Mesothelial cell of epicardium (in vitro differentiated cells): ENCODE data around the gene PSEN1. TPM values are rescaled to one million over a fixed set of nuclear protein-coding genes. Genes with fewer than 3 reads are reported as not detected.

Experiments
- DNase-seq, 2 experiments: peaks; one replicate each; pipeline ENCODE4 v3.0.0; 2021; ENCODE audit warnings: low spot score in 2 of 2; ENCODE audit not compliant: unreplicated experiment in 2 of 2
- H3K27ac Mint-ChIP-seq: 2 replicates; pipeline ENCODE4 v1.8.0; 2021; ENCODE audit warnings: mixed read lengths
- H3K27me3 Mint-ChIP-seq: 2 replicates; pipeline ENCODE4 v1.8.0; 2021; ENCODE audit warnings: low read depth, mixed read lengths
- H3K36me3 Mint-ChIP-seq: 2 replicates; pipeline ENCODE4 v1.8.0; 2021; ENCODE audit warnings: mixed read lengths
- H3K4me1 Mint-ChIP-seq: 2 replicates; pipeline ENCODE4 v1.8.0; 2021; ENCODE audit warnings: mixed read lengths
- H3K4me3 Mint-ChIP-seq: 2 replicates; pipeline ENCODE4 v1.8.0; 2021; ENCODE audit warnings: mild to moderate bottlenecking, moderate library complexity, mixed read lengths
- H3K9me3 Mint-ChIP-seq: 2 replicates; pipeline ENCODE4 v1.8.0; 2021; ENCODE audit warnings: mixed read lengths
- CTCF ChIP-seq: fragments of 200-600 bp; sonication (generic); IDR thresholded peaks from one replicate; pipeline ENCODE4 v1.5.0; 2021; ENCODE audit warnings: antibody characterized with exemption; ENCODE audit not compliant: unreplicated experiment
- total RNA-seq: library from RNA; stranded (reverse); gene quantifications from 3 replicates; pipeline ENCODE4 v1.2.1, GENCODE V29; 2021

PSEN1 gene
- total RNA-seq, 1 donor from 2014 or later = 59.9 TPM

GRCh38 chr14:73234029-73234428 lies 97.7 kb downstream of the PSEN1 start:
- peaks cover 48% of the 10 kb centered on the region for H3K4me1 Mint-ChIP-seq

GRCh38 chr14:73234586-73235394 lies 98.5 kb downstream of the PSEN1 start:
- Mint-ChIP-seq H3K27ac (no peak overlapping the region), H3K4me3 (no peak overlapping the region), H3K4me1 (peaks cover 53% of the 10 kb centered on the region), H3K27me3 (peaks cover 64% of the 10 kb centered on the region), H3K36me3 (no peaks in the 10 kb centered on the region), H3K9me3 (no peaks in the 10 kb centered on the region)
- no peak for DNase-seq
- no peak for TF ChIP-seq CTCF

More at GRCh38 chr14:73234029-73234428, 97.7 kb downstream of the PSEN1 start:
- Mint-ChIP-seq H3K27ac (no peak overlapping the region), H3K27me3 (peaks cover 58% of the 10 kb centered on the region), H3K36me3 (no peaks in the 10 kb centered on the region), H3K4me3 (no peak overlapping the region), H3K9me3 (no peaks in the 10 kb centered on the region)
- no peak for DNase-seq
- TF ChIP-seq CTCF = no peak

DNA sequence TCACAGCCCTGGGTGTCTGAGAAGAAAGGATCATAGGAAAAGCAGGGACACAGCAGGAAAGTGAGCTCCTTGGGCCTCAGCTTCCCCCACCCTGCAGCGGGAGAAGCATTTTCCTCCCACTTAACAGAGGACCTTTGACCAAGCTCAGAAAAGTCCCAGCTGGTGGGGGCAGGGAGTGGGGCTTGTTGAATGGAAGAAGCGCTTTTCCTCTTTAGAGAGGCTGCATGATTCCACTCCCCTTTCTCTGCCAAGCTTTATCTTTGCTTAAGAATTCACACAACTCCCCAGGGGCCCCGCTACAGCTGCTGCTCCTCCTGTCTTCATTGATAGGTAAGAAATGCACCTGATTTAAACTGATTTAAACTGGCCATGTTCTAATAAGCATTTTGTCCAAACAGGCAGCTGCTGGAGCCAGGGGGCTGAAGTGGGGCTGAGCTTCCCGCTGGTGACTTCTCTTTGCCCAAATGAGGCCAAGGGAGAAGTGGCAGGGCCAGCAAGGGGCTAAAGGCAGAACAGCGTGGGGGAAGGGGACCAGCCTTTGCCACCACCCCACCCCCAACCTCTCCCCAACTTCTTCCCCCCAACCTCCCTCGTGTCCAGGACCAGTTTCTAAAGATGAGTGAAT lies 99.3 kb downstream of the PSEN1 start:
- DNase-seq = no peak
- H3K9me3 Mint-ChIP-seq = no peaks in the 10 kb centered on the region

DNA sequence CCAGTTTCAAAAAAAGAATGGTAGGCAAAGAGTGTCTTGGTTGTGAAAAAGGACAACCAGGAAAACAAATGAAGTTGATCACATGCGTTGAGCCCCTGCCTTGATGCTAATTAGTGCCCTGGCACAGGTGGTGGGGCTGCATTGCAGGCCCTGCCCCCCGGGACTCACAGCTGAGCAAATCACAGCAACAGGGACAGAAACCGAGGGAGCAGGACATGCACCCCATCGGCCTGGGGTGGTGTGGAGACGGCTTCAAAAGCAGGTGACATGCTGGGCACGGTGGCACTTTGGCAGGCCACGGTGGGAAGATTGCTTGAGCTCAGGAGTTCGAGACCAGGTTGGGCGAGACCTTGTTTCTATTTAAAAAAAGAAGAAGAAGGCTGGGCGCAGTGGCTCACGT lies 99.8 kb downstream of the PSEN1 start:
- no peaks in the 10 kb centered on the region for H3K36me3 Mint-ChIP-seq
- TF ChIP-seq CTCF = no peak
- H3K4me1 Mint-ChIP-seq = peaks cover 53% of the 10 kb centered on the region
- no peak overlapping the region for H3K27ac Mint-ChIP-seq
- DNase-seq = no peak
- peaks cover 77% of the 10 kb centered on the region for H3K27me3 Mint-ChIP-seq
- H3K4me3 Mint-ChIP-seq = peak overlapping the region; percentile 67
- H3K9me3 Mint-ChIP-seq = no peaks in the 10 kb centered on the region

More for the DNA sequence above, 99.3 kb downstream of the PSEN1 start:
- Mint-ChIP-seq H3K27ac (no peak overlapping the region), H3K4me3 (peak overlapping the region; percentile 67), H3K27me3 (peaks cover 72% of the 10 kb centered on the region), H3K4me1 (peaks cover 53% of the 10 kb centered on the region), H3K36me3 (no peaks in the 10 kb centered on the region)
- TF ChIP-seq CTCF = no peak

- TF ChIP-seq CTCF = no peak
- H3K9me3 Mint-ChIP-seq = no peaks in the 10 kb centered on the region
- no peak for DNase-seq
- H3K27me3 Mint-ChIP-seq = peaks cover 83% of the 10 kb centered on the region
- H3K36me3 Mint-ChIP-seq = no peaks in the 10 kb centered on the region
- H3K4me3 Mint-ChIP-seq = peak overlapping the region; percentile 67
- H3K4me1 Mint-ChIP-seq = peaks cover 52% of the 10 kb centered on the region
- H3K27ac Mint-ChIP-seq = no peak overlapping the region
Measured at GRCh38 chr14:73236752-73237218, 100.5 kb downstream of the PSEN1 start.
